Measurements from ENCODE around the gene CDK6.

DNA sequence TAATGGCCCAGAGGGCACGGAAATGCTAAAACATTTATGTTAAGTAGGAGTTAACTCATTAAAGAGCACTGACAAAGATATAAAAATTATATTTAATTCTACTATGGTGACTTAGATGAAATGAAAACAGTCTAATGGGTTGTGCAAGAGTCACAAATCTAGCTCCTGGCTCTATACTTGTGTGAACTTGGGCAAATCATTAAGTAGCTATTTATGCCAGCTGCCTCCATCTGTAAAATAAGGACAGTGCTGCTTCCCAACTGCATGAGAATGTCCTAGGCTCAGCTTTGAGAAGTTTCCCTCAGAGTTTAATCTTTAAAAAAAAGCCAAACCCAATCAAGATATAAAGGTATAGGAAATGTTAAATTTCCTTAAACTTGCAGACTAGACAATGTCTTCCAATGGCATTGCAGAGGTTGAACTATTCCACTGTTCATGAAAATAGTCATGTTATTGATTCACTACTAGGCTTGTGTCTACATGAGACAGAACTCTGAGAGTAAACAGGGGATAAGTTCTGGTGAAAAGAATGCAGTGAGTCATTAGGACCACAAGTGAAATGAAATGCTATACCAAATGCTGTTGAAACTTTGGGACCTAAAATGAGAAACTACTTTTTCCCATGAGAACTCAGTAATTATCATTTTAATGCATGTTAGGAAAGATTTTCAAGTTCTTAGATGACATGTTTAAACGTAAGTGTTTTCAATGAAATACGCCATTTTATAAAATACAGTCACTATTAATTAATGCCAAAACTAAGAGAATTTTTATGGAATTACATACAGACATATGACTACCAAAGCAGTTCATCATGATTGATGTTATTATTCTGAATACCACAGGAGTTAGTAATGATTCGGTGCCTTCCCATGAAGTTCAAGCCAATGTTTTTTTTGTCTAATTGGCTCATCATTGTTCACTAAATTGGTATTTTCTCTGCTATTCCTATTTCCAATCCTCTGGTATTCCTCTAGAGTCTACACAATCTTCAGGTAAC is 84.2 kb downstream of the CDK6 start:
- TF ChIP-seq CTCF (conservative IDR thresholded peaks at IDR 0.05; ENCODE audit: low read depth, low read length) (no peak), EZH2 (IDR thresholded peaks at IDR 0.05; ENCODE audit: borderline replicate concordance, low read depth, low read length, poor library complexity, severe bottlenecking) (no peak)

Data from A673 (cell line).